GM21390 (cell line): ENCODE data around the gene CELF5.
"Not testable (repeated sequence)": the region's sequence is repeated elsewhere in the genome, so short reads cannot be mapped to it uniquely, and the experiment has no call there.

Experiments
- ATAC-seq: cut with Tn5 transposase; IDR thresholded peaks from one replicate; pipeline ENCODE4 v1.9.1; 2021; ENCODE audit not compliant: unreplicated experiment

The CELF5 gene

GRCh38 chr19:3206216-3206953 is 18.1 kb upstream of the CELF5 start:
- no peak for ATAC-seq

GRCh38 chr19:3207461-3208242 is 16.8 kb upstream of the CELF5 start:
- ATAC-seq = no peak

- ATAC-seq = no peak
Observed at GRCh38 chr19:3208317-3209207, 15.9 kb upstream of the CELF5 start.

- ATAC-seq = no peak
Observed at GRCh38 chr19:3210347-3211017, 14.0 kb upstream of the CELF5 start.

- no peak for ATAC-seq
Observed at GRCh38 chr19:3211191-3211590, 13.3 kb upstream of the CELF5 start.

GRCh38 chr19:3213159-3213558 is 11.3 kb upstream of the CELF5 start:
- ATAC-seq = no peak

- ATAC-seq = no peak
Observed at GRCh38 chr19:3216874-3217273, 7.6 kb upstream of the CELF5 start.

- ATAC-seq = no peak
Observed at GRCh38 chr19:3220576-3220975, 3.9 kb upstream of the CELF5 start.

GRCh38 chr19:3221576-3221975 is 2.9 kb upstream of the CELF5 start:
- ATAC-seq = not testable (repeated sequence)

GRCh38 chr19:3222709-3223108 is 1.8 kb upstream of the CELF5 start:
- ATAC-seq = no peak

- ATAC-seq = no peak
Observed at GRCh38 chr19:3225169-3225485, 666 bp downstream of the CELF5 start.

GRCh38 chr19:3225677-3226093 is 1.2 kb downstream of the CELF5 start:
- ATAC-seq = no peak

- ATAC-seq = no peak
Observed at GRCh38 chr19:3227054-3227626, 2.7 kb downstream of the CELF5 start.

- no peak for ATAC-seq
Observed at GRCh38 chr19:3229346-3229743, 4.9 kb downstream of the CELF5 start.

GRCh38 chr19:3229888-3230496 is 5.5 kb downstream of the CELF5 start:
- ATAC-seq = no peak

GRCh38 chr19:3231288-3231687 is 6.8 kb downstream of the CELF5 start:
- no peak for ATAC-seq

- no peak for ATAC-seq
Observed at GRCh38 chr19:3233116-3233515, 8.7 kb downstream of the CELF5 start.

GRCh38 chr19:3233831-3234230 is 9.4 kb downstream of the CELF5 start:
- no peak for ATAC-seq

GRCh38 chr19:3234800-3235199 is 10.3 kb downstream of the CELF5 start:
- ATAC-seq = no peak

- ATAC-seq = not testable (repeated sequence)
Observed at GRCh38 chr19:3235604-3236003, 11.1 kb downstream of the CELF5 start.
